HepG2 (cell line): ENCODE results near the gene EXOC3L4. TPM values are rescaled to one million over a fixed set of nuclear protein-coding genes. Genes with fewer than 3 reads are reported as not detected.

Source experiments
- AGO1 ChIP-seq: fragments of 200-400 bp; formaldehyde crosslinking; IDR thresholded peaks from 2 replicates; pipeline ENCODE4 v1.6.1; 2017; ENCODE audit warnings: mild to moderate bottlenecking, low read depth, low read length, moderate library complexity; ENCODE audit not compliant: poor library complexity, severe bottlenecking
- ATF1 ChIP-seq: IDR thresholded peaks from 2 replicates; pipeline ENCODE4 v1.6.1; 2016; ENCODE audit warnings: mild to moderate bottlenecking, control low read depth
- ETV5 ChIP-seq: IDR thresholded peaks from 2 replicates; pipeline ENCODE4 v1.6.1; 2018; ENCODE audit warnings: missing biosample characterization, missing genetic modification reagents, inconsistent platforms, borderline replicate concordance
- HNF1A ChIP-seq, 2 experiments: sonication (generic) in 1 of 2; formaldehyde crosslinking in 1 of 2; IDR thresholded peaks; 2 replicates each; pipeline versions ENCODE4 v1.4.0 to v1.6.1; 2016 to 2020; ENCODE audit warnings: borderline replicate concordance in 1 of 2, low read depth in 1 of 2, mild to moderate bottlenecking in 1 of 2, missing genetic modification reagents in 1 of 2
- JUN ChIP-seq: sonication (generic); formaldehyde crosslinking; IDR thresholded peaks from 2 replicates; pipeline ENCODE4 v1.4.0; 2020; ENCODE audit warnings: mild to moderate bottlenecking, missing genetic modification reagents
- MAF1 ChIP-seq: sonication (generic); formaldehyde crosslinking; IDR thresholded peaks from 2 replicates; pipeline ENCODE4 v1.5.0; 2020; ENCODE audit warnings: missing genetic modification reagents, borderline replicate concordance
- NONO ChIP-seq, 2 experiments: fragments of 450-650 bp in 1 of 2; sonication (generic) in 1 of 2; formaldehyde crosslinking in 1 of 2; IDR thresholded peaks in 1 of 2; conservative IDR thresholded peaks in 1 of 2; 2 replicates each; pipeline versions ENCODE4 v1.6.1 to v1.8.0; 2017 to 2022; ENCODE audit warnings: mild to moderate bottlenecking in 1 of 2, missing genetic modification reagents in 1 of 2, moderate library complexity in 1 of 2
- PAWR ChIP-seq: sonication (generic); formaldehyde crosslinking; IDR thresholded peaks from 2 replicates; pipeline ENCODE4 v1.4.0; 2020; ENCODE audit warnings: missing genetic modification reagents, mild to moderate bottlenecking, borderline replicate concordance
- POLR2A ChIP-seq, 2 experiments: IDR thresholded peaks; 2 replicates each; pipeline ENCODE4 v1.6.1; 2011; ENCODE audit warnings: low read depth in 2 of 2, low read length in 2 of 2, mild to moderate bottlenecking in 1 of 2, moderate library complexity in 1 of 2; ENCODE audit not compliant: insufficient read depth in 1 of 2
- RNF219 ChIP-seq: sonication (generic); formaldehyde crosslinking; IDR thresholded peaks from 2 replicates; pipeline ENCODE4 v1.5.0; 2020; ENCODE audit warnings: mild to moderate bottlenecking, missing genetic modification reagents
- TEAD3 ChIP-seq: optimal IDR thresholded peaks from 2 replicates; pipeline ENCODE3; 2016; ENCODE audit warnings: borderline replicate concordance
- ZBTB38 ChIP-seq: sonication (generic); formaldehyde crosslinking; IDR thresholded peaks from 2 replicates; pipeline ENCODE4 v1.5.1; 2020; ENCODE audit warnings: mild to moderate bottlenecking, missing genetic modification reagents
- ZNF329 ChIP-seq: sonication (generic); formaldehyde crosslinking; IDR thresholded peaks from 2 replicates; pipeline ENCODE4 v1.9.0; 2021; ENCODE audit warnings: low read depth, mild to moderate bottlenecking, missing genetic modification reagents
- ZNF446 ChIP-seq: sonication (generic); formaldehyde crosslinking; IDR thresholded peaks from 2 replicates; pipeline ENCODE4 v1.5.0; 2020; ENCODE audit warnings: mild to moderate bottlenecking, missing genetic modification reagents
- ZNF678 ChIP-seq: sonication (generic); formaldehyde crosslinking; IDR thresholded peaks from 2 replicates; pipeline ENCODE4 v1.4.0; 2020; ENCODE audit warnings: mild to moderate bottlenecking, missing genetic modification reagents
- ZNF878 ChIP-seq: sonication (generic); formaldehyde crosslinking; IDR thresholded peaks from 2 replicates; pipeline ENCODE4 v1.8.1; 2023; ENCODE audit warnings: mild to moderate bottlenecking, missing genetic modification reagents, moderate library complexity
- ZXDC ChIP-seq: sonication (generic); formaldehyde crosslinking; IDR thresholded peaks from 2 replicates; pipeline ENCODE4 v1.5.0; 2020; ENCODE audit warnings: mild to moderate bottlenecking, missing genetic modification reagents
- polyA plus RNA-seq, 8 experiments: library from polyadenylated mRNA; depleted of rRNA in 3 of 8; stranded (reverse) in 7 of 8; unstranded in 1 of 8; fragments of >200 nt; fragmentation: Illumina TruSeq in 4 of 8; extraction: Trizol in 4 of 8; gene quantifications; 2 replicates each; pipeline versions ENCODE4 v1.2.1 to v1.2.3, GENCODE V29; 2011 to 2016; ENCODE audit warnings: low read depth in 4 of 8, missing spikeins in 1 of 8, mixed read lengths in 1 of 8; ENCODE audit not compliant: insufficient read depth in 1 of 8
- total RNA-seq, 5 experiments: library from RNA; depleted of rRNA; stranded (reverse); fragments of >200 nt; fragmentation: Illumina TruSeq; extraction: Trizol; gene quantifications; 2 replicates each; pipeline ENCODE4 v1.2.3, GENCODE V29; 2016; ENCODE audit warnings: low read depth in 1 of 5
- TF ChIP-seq, protein P1 (sequence below): sonication (generic); formaldehyde crosslinking; IDR thresholded peaks from 2 replicates; pipeline ENCODE4 v1.8.1; 2023; ENCODE audit warnings: missing genetic modification reagents, inconsistent platforms, borderline replicate concordance

Gene EXOC3L4
- total and polyA plus RNA-seq, 2 of the 13 experiments (the other 11 are each of a cell fraction or from before 2014, with no cell fraction given), result 11.8 to 27.0 TPM

GRCh38 chr14:103115845-103116572 is 21.5 kb downstream of the EXOC3L4 start (continued):
- TF ChIP-seq HNF1A (IDR thresholded peaks at IDR 0.05; ENCODE audit: low read depth), result no peak
- no peak for TF ChIP-seq HNF1A (CRISPR knock-in tag; IDR thresholded peaks at IDR 0.05; ENCODE audit: borderline replicate concordance)
- TF ChIP-seq MAF1 (CRISPR knock-in tag), result peak; percentile 9; the same call in 1 of the 2 replicates
- TF ChIP-seq ATF1 (CRISPR knock-in tag), result no peak
- TF ChIP-seq AGO1, result peak; percentile 54
- TF ChIP-seq ETV5 (CRISPR knock-in tag), result no peak
- TF ChIP-seq ZNF446 (CRISPR knock-in tag), result no peak
- no peak for TF ChIP-seq JUN (CRISPR knock-in tag)
- TF ChIP-seq ZXDC (CRISPR knock-in tag), result no peak
- TF ChIP-seq ZNF678, result no peak
- no peak for TF ChIP-seq ZBTB38 (CRISPR knock-in tag)
- no peak for TF ChIP-seq PAWR
- TF ChIP-seq TEAD3, result no peak
- TF ChIP-seq RNF219, result no peak
- no peak for TF ChIP-seq ZNF329 (CRISPR knock-in tag)
- TF ChIP-seq, protein P1, sequence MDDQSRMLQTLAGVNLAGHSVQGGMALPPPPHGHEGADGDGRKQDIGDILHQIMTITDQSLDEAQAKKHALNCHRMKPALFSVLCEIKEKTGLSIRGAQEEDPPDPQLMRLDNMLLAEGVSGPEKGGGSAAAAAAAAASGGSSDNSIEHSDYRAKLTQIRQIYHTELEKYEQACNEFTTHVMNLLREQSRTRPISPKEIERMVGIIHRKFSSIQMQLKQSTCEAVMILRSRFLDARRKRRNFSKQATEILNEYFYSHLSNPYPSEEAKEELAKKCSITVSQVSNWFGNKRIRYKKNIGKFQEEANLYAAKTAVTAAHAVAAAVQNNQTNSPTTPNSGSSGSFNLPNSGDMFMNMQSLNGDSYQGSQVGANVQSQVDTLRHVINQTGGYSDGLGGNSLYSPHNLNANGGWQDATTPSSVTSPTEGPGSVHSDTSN, result no peak
- peak; percentile 17 to 28; a peak in 1 of 4 replicates for TF ChIP-seq POLR2A (IDR thresholded peaks at IDR 0.05; ENCODE audit: insufficient read depth in 1 of 2, low read depth in 2 of 2, low read length in 2 of 2)
- TF ChIP-seq ZNF878 (CRISPR knock-in tag), result no peak
- no peak for TF ChIP-seq NONO (IDR thresholded peaks at IDR 0.05)
- peak; percentile 39; the same call in 1 of the 2 replicates for TF ChIP-seq NONO (CRISPR knock-in tag; conservative IDR thresholded peaks at IDR 0.05)
